Measurements from ENCODE around the gene NAALADL2.

Gene NAALADL2

DNA sequence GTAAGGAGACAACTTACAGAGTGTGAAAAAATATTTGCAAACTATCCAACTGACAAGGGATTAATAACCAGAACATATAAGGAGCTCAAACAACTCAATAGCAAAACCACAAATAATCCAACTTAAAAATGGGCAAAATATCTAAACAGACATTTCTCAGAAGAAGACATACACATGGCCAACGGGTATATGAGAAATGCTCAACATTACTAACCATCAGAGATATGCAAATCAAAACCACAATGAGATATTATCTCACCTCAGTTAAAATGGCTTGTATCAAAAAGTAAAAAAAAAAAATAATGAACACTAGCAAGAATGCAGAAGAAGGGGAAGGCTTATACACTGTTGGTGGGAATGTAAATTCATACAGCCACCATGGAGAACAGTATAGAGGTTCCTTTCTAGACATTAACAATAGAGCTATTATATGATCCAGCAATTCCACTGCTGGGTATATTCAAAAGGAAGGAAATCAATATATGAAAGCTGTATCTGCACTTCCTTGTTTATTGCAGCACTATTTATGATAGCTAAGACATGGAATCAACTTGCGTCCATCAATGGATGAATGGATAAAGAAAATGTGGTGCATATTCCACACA, 998.6 kb downstream of the NAALADL2 start:
- DNase-seq (ENCODE audit: low spot score), result no peak

Data from HuH-7 (cell line).